GM12873 (cell line): ENCODE measurements around the gene FTO.

Experiments
- CTCF ChIP-seq: IDR thresholded peaks from 2 replicates; pipeline ENCODE4 v1.5.1; 2012; ENCODE audit warnings: low read depth, mild to moderate bottlenecking, moderate library complexity, low read length, control low read depth; ENCODE audit not compliant: insufficient read depth; ENCODE audit errors: missing control alignments

Gene FTO

GRCh38 chr16:54158986-54159385 lies 455.0 kb downstream of the FTO start:
- no peak for TF ChIP-seq CTCF

- TF ChIP-seq CTCF: no peak
Observed at GRCh38 chr16:54159490-54160080, 455.6 kb downstream of the FTO start.

GRCh38 chr16:54160252-54160860 lies 456.4 kb downstream of the FTO start:
- TF ChIP-seq CTCF: no peak

- no peak for TF ChIP-seq CTCF
Observed at GRCh38 chr16:54160939-54161897, 457.3 kb downstream of the FTO start.

- no peak for TF ChIP-seq CTCF
Observed at GRCh38 chr16:54163197-54163843, 459.4 kb downstream of the FTO start.

- no peak for TF ChIP-seq CTCF
Observed at GRCh38 chr16:54164789-54165173, 460.8 kb downstream of the FTO start.
